ENCODE results near the gene POU3F3. TPM values are rescaled to one million over a fixed set of nuclear protein-coding genes. Genes with fewer than 3 reads are reported as not detected.

The POU3F3 gene
- total RNA-seq, 1 experiment from 2014 or later = 1.3 TPM

DNA sequence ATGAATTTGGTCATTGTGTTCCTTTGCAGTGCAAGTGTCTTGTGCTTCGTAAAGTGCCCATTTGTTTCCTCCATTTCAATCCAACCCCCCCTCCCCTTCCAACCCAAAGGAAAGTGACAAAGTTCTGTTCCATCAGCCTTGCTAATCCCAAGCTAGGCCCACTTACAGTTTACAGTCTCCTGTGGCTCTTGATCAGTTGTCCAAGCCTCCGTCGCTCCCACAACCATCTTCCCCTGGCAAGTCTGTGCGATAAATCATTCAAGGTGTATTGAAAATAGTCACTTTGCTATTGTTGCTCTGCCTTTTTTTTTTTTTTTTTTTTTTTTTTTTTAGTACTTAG is 6.5 kb downstream of the POU3F3 start:
- no peak for DNase-seq (ENCODE audit: low spot score)

GRCh38 chr2:104861351-104862057 is 7.6 kb downstream of the POU3F3 start:
- no peak for DNase-seq (ENCODE audit: low spot score)

- no peak for DNase-seq (ENCODE audit: low spot score)
Observed at GRCh38 chr2:104862058-104862941, 8.4 kb downstream of the POU3F3 start.

DNA sequence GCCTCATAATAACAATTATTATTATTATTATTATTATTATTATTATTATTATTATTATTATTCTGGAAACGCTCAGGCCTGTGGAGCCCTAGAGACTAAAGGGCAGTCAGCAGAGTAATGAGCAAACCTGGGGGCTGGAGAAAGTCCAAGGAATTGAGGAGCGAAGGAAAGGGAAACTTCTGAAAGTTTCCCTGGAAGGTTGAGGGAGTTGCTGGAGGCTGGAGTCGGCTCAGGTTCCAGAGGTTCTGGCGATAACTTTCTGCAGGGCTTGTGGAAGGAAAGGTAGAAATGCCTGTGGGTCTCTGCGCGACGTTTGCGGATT is 9.2 kb downstream of the POU3F3 start:
- DNase-seq (ENCODE audit: low spot score) = no peak

GRCh38 chr2:104863468-104864279 is 9.8 kb downstream of the POU3F3 start:
- DNase-seq (ENCODE audit: low spot score) = no peak

DNA sequence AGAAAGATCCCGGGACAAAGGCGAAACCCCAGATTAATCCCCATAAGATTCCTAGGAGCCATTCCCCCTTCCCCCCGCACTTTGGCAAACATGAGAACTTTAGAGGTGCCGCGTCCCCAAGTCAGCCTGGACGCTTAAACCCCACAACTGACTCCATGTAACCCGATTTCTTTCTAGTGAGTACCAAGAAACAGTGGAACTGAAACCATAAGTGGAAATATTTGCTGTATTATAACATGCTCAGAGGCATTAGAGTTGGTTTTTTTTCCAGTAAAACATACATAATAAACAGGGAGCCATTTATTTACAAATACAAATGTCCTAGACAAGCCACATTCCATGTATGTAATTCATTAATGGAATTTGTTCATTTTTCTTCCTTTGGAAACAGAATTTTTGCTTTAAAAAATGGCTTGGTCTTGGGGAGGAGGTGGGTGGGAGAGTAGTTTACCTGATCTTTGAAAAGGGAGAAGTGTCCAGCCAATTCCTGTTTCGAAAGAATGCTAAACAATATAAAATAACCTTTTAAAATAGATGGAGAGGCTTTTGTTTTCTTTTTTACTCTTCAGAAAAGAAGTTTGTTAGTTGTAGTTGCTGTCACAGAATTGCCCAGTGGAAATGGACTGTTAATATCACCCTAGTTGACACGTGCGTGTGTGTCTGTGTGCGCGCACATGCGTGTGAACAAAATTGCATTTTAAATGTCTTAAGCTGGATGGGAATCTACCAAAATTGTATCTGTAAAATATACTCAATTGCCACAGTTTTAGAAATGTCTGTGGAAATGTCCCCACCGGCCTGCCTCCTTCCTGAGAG is 10.6 kb downstream of the POU3F3 start:
- DNase-seq (ENCODE audit: low spot score) = no peak

DNA sequence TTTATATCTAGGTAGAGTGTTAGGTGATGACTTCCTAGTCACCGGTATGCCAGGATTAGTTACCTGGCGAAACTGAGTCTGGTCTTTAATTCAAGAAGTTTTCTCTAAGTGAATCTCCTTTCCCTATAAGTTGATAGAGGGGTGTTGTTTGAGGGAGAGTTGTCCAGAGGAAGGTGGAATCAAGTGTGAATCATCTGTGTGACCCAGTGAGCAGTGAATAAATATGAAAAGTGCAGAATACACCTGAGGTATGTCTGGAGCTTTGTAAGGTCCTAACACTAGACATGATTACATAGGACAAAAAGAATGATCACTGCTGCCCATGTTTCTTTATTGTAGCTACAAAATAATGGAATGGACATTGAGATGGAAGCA is 11.2 kb downstream of the POU3F3 start:
- no peak for DNase-seq (ENCODE audit: low spot score)

DNA sequence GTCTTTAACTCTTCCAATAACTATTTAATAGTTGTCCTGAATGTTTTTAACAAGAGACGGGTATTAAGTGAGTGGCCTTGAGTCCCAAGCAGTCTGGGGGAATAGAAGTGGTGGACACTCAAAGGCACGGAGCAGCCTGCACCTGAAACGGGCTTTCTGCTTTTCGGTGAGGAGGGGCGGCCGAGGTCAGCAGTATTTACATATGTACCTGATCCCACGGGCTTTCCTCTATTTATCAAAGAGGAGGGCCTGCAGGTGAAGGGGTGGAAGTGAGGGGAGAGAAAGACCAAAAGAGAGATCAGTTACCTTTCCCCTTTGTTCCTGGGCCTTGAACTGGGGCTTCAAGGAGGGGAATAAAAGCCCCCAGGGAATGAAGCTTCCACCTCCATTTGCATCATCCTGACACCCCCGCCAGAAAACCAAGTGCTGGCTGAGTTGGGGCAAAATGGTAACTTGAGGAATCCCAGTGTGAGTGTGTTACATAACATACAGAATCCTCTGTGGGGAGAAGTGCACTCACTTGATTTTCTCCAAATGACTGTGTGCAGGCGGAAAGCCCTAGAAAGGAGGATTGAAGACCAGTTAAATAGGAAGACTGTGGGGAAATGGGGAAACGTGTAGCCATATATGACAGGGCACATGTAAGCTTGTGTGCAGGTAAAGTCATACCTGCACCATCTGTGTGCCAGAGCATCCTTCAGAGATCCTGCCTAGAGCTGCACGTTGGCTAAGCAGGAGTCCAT is 12.4 kb downstream of the POU3F3 start:
- DNase-seq (ENCODE audit: low spot score) = no peak

GRCh38 chr2:104866883-104867812 is 13.2 kb downstream of the POU3F3 start:
- no peak for DNase-seq (ENCODE audit: low spot score)

DNA sequence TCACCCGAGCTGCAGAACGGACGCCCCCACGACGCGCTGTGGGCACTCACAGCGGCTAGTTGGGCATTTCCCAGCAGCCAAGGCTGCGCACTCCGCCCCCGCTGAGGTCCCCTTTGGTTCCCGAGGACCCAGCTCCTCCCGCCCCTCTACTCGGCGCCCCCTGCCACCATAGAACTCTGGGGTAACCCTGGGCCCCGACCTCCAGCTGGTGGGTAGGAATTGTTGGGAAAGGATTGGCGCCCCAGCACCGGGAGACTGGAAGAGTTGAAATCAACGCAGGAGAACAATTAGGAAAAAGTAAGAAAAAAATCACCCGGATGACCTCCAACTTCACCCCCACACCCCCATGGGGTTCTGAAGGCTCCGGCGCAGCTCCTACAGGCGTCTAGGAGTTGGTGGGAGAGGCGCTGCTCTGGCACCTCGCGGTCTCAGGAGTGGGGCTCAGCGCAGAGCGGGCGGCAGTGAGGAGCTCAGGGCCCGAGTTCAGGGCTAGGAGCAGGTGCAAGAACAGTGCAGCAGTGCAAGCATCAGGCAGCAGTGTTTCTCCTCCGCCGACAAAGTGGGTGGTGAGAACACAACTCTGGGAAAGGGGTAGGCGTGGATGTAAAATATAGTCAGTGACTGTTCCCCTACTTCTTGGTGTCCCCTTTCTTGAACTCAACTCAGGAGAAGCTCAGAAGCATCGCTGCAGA is 14.0 kb downstream of the POU3F3 start:
- DNase-seq (ENCODE audit: low spot score) = no peak

DNA sequence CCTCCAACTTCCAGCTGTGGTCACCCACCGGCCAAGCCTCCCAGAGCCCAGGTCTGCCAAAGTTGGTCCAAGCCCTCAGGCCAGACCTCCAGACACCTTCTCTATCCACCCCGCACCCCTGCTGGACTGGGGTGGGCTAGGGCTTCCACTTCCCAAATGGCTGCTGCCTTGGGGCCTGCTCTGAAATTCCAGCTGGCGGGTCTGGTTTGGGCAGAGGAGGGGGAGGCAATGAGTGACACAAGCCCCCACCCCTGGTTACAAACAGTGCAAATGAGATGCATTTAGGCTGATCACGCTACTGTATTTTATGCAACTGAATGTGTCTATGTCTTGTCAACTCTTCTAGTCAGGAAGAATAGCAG is 14.6 kb downstream of the POU3F3 start:
- DNase-seq (ENCODE audit: low spot score) = no peak

GRCh38 chr2:104870100-104870975 is 16.4 kb downstream of the POU3F3 start:
- no peak for DNase-seq (ENCODE audit: low spot score)

GRCh38 chr2:104871649-104871971 is 17.7 kb downstream of the POU3F3 start:
- DNase-seq (ENCODE audit: low spot score) = no peak

DNA sequence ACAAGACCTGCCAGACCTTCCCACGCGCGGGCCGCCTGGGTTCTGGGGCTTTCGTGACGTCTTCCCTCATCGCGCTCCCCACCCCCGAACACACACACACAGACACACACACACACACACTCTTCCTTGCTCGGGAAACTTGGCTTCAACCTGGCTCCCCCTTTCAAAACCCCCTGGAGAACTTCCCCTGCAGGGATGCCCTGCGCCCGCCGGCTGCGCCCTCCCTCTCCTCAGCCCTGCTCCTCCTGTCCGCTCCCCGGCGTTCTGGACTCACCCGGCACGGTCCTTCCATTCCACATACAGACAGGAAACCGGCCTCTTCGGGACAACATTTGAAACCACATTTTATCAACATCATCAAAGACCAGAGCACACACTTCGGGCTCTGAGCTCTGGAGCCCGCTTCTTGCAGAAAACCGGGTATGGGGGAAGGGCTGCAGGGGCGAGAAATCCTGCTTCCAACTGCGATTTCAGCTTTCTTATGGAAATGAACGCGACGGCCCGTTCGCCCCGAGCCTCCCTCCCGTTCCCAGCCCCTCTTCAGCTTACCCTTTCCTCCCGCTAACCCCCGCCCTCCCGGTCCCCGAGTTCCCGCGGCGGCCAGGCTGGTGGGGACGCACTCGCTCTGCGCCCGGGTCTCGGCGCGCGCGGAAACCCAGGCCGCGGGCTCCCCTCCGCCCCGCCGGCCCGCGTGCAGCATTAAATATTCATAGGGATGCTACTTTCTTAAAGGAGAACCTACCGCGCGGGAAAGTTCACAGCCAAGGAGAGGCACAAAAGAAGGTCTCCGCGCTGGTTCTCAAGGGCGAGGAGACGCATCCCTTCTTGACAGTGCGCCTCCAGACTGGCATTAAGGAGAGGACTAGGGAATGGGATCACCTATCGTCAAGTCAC is 18.3 kb downstream of the POU3F3 start:
- DNase-seq (ENCODE audit: low spot score) = no peak

DNA sequence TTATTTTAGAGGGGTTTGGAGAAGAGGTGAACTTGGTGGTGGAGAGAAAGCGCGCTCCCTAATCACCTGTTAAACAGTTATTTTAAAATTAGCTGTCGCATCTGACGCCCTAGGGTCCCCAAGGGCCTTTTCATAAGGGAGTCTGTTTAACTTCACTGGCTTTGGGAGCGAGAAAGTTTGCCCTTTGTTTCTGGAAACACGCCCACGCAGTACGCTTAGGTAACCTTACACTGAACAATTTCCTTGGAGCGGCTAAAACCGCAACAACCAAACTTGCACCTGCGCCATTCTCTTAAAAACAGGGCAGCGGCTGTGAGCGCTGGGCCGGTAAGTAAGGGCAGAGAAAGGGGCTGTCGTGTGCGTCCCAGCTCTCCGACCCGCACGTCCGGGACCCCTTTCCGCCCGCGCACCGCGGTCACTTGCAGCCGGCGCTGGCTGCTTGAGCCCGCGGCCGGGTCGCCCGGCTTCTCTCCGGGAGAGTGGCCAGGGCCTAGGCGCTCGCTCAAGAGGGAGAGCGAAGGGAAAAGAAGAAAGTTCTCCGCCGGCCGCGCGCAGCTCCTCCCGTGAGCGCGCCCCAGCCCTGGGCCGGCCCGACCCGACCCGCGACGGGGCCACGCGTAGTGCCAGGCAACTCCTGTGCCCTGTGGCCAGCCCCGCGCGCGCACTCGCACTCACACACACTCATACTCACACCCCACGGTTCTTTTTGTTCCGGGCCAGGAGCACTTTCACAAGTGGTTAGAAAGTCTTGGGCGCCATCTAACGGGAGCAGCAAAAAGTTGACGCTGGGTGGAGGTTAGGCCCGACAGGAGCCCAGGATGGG is 19.2 kb downstream of the POU3F3 start:
- peak; percentile 73 for DNase-seq (ENCODE audit: low spot score)

- DNase-seq (ENCODE audit: low spot score) = no peak
Observed at GRCh38 chr2:104873689-104874054, 19.8 kb downstream of the POU3F3 start.

DNA sequence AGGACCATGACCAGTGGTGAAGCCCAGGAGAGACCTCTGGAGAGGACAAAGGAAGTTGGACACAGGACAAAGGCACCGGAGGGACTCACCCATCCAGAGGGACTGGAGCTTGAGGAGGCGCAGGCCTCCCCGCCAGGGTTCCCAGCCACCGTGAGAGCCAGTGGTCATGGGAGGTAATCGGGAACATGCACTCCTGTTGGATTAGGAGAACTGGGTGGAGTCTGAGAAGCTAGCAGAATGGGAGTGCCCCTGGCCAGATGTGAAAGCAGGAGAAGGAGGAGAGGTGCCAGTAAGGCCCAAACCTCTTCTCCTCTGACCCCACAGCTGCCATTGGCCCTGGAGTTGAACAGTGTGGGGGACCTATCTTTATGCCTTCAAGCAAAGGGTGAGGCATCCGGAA is 20.3 kb downstream of the POU3F3 start:
- DNase-seq (ENCODE audit: low spot score) = no peak
